H4 (cell line): Measurements from ENCODE around the gene HTRA3. TPM values are rescaled to one million over a fixed set of nuclear protein-coding genes. Genes with fewer than 3 reads are reported as not detected.
"Not testable (repeated sequence)": the region's sequence is repeated elsewhere in the genome, so short reads cannot be mapped to it uniquely, and the experiment has no call there.

ENCODE experiments used
- DNase-seq: peaks from one replicate; pipeline ENCODE4 v3.0.0-alpha.2; 2015; ENCODE audit warnings: low spot score
- total RNA-seq: library from RNA; depleted of rRNA; stranded (reverse); fragments of >200 nt; shearing (Covaris generic); gene quantifications from 2 replicates; pipeline ENCODE4 v1.2.3, GENCODE V29; 2014

The HTRA3 gene
- total RNA-seq, 1 experiment from 2014 or later: 6.7 TPM

- DNase-seq: no peak
Observed at GRCh38 chr4:8325291-8325973, 55.9 kb downstream of the HTRA3 start.

GRCh38 chr4:8326206-8326605 lies 56.7 kb downstream of the HTRA3 start:
- DNase-seq: no peak

GRCh38 chr4:8328456-8328855 lies 58.9 kb downstream of the HTRA3 start:
- DNase-seq: no peak

- DNase-seq: no peak
Observed at GRCh38 chr4:8328866-8329559, 59.5 kb downstream of the HTRA3 start.

- no peak for DNase-seq
Observed at GRCh38 chr4:8329560-8329858, 60.0 kb downstream of the HTRA3 start.

- DNase-seq: no peak
Observed at GRCh38 chr4:8329859-8330761, 60.6 kb downstream of the HTRA3 start.

- no peak for DNase-seq
Observed at GRCh38 chr4:8330821-8331574, 61.4 kb downstream of the HTRA3 start.

GRCh38 chr4:8331575-8331955 lies 62.0 kb downstream of the HTRA3 start:
- no peak for DNase-seq

GRCh38 chr4:8332038-8332857 lies 62.7 kb downstream of the HTRA3 start:
- DNase-seq: no peak

GRCh38 chr4:8332891-8333331 lies 63.4 kb downstream of the HTRA3 start:
- DNase-seq: no peak

GRCh38 chr4:8333726-8334460 lies 64.3 kb downstream of the HTRA3 start:
- DNase-seq: no peak

GRCh38 chr4:8334786-8335460 lies 65.4 kb downstream of the HTRA3 start:
- DNase-seq: no peak

GRCh38 chr4:8335848-8336247 lies 66.3 kb downstream of the HTRA3 start:
- no peak for DNase-seq

GRCh38 chr4:8336412-8337075 lies 67.0 kb downstream of the HTRA3 start:
- no peak for DNase-seq

GRCh38 chr4:8338351-8338961 lies 68.9 kb downstream of the HTRA3 start:
- no peak for DNase-seq

- DNase-seq: no peak
Observed at GRCh38 chr4:8340781-8341241, 71.3 kb downstream of the HTRA3 start.

GRCh38 chr4:8341281-8341680 lies 71.7 kb downstream of the HTRA3 start:
- not testable (repeated sequence) for DNase-seq

- DNase-seq: no peak
Observed at GRCh38 chr4:8341691-8342090, 72.1 kb downstream of the HTRA3 start.
